HUES64 (cell line): Measurements from ENCODE around the gene S100A9.

Experiments used
- H3K27ac ChIP-seq: 2 replicates; pipeline ENCODE4 v1.7.0; 2013; ENCODE audit warnings: low read depth, low read length, inconsistent platforms
- H3K27me3 ChIP-seq: 2 replicates; pipeline ENCODE4 v1.6.1; 2013; ENCODE audit warnings: mild to moderate bottlenecking, low read length; ENCODE audit not compliant: insufficient read depth
- H3K36me3 ChIP-seq: 2 replicates; pipeline ENCODE4 v1.6.1; 2013; ENCODE audit warnings: mild to moderate bottlenecking, low read length; ENCODE audit not compliant: insufficient read depth
- H3K4me1 ChIP-seq: 2 replicates; pipeline ENCODE4 v1.6.1; 2013; ENCODE audit warnings: mild to moderate bottlenecking, low read length, moderate library complexity; ENCODE audit not compliant: insufficient read depth
- H3K4me3 ChIP-seq: 2 replicates; pipeline ENCODE4 v1.5.1; 2013; ENCODE audit warnings: mild to moderate bottlenecking, low read length, moderate library complexity
- H3K9ac ChIP-seq: 2 replicates; pipeline ENCODE4 v1.6.1; 2013; ENCODE audit warnings: mild to moderate bottlenecking, low read depth, low read length
- H3K9me3 ChIP-seq: 2 replicates; pipeline ENCODE4 v1.6.1; 2013; ENCODE audit warnings: low read depth, low read length; ENCODE audit not compliant: insufficient read depth
- WGBS: fragments of 150-250, 120-280 bp; methylation state at CpG from one replicate; pipeline ENCODE4 v1.1.7; 2013; ENCODE audit warnings: missing lambda C conversion rate; 5-methylcytosine and 5-hydroxymethylcytosine counted together

S100A9 gene

GRCh38 chr1:153363641-153364040 lies 6.0 kb downstream of the S100A9 start:
- no peak overlapping the region for H3K27ac ChIP-seq
- H3K4me1 ChIP-seq, result no peaks in the 10 kb centered on the region
- H3K36me3 ChIP-seq, result no peaks in the 10 kb centered on the region
- no peaks in the 10 kb centered on the region; the same call in 1 of the 2 replicates for H3K27me3 ChIP-seq
- H3K4me3 ChIP-seq, result no peak overlapping the region
- H3K9me3 ChIP-seq, result no peaks in the 10 kb centered on the region
- H3K9ac ChIP-seq, result no peak overlapping the region
- WGBS, result 86% methylated on average over 3 of the region's 3 CpGs

- Histone ChIP-seq H3K36me3 (no peaks in the 10 kb centered on the region), H3K27me3 (no peaks in the 10 kb centered on the region; the same call in 1 of the 2 replicates), H3K9ac (no peak overlapping the region), H3K27ac (no peak overlapping the region), H3K4me1 (no peaks in the 10 kb centered on the region), H3K9me3 (no peaks in the 10 kb centered on the region), H3K4me3 (no peak overlapping the region)
These were observed 6.5 kb downstream of the S100A9 start for GRCh38 chr1:153364156-153364555.

GRCh38 chr1:153364766-153365666 lies 7.4 kb downstream of the S100A9 start:
- H3K9ac ChIP-seq, result no peak overlapping the region
- H3K27me3 ChIP-seq, result no peaks in the 10 kb centered on the region; the same call in 1 of the 2 replicates
- H3K4me1 ChIP-seq, result no peaks in the 10 kb centered on the region
- H3K4me3 ChIP-seq, result no peak overlapping the region
- H3K9me3 ChIP-seq, result no peaks in the 10 kb centered on the region
- 91% methylated on average over 11 of the region's 12 CpGs for WGBS
- H3K27ac ChIP-seq, result no peak overlapping the region
- no peaks in the 10 kb centered on the region for H3K36me3 ChIP-seq

GRCh38 chr1:153365696-153366095 lies 8.0 kb downstream of the S100A9 start:
- no peak overlapping the region for H3K4me3 ChIP-seq
- no peaks in the 10 kb centered on the region for H3K4me1 ChIP-seq
- no peaks in the 10 kb centered on the region; the same call in 1 of the 2 replicates for H3K27me3 ChIP-seq
- no peaks in the 10 kb centered on the region for H3K9me3 ChIP-seq
- H3K27ac ChIP-seq, result no peak overlapping the region
- 85% methylated on average over 8 of the region's 8 CpGs for WGBS
- no peaks in the 10 kb centered on the region for H3K36me3 ChIP-seq
- H3K9ac ChIP-seq, result no peak overlapping the region

- Histone ChIP-seq H3K36me3 (no peaks in the 10 kb centered on the region), H3K4me1 (no peaks in the 10 kb centered on the region), H3K9me3 (no peaks in the 10 kb centered on the region), H3K9ac (no peak overlapping the region), H3K27me3 (no peaks in the 10 kb centered on the region; the same call in 1 of the 2 replicates), H3K27ac (no peak overlapping the region), H3K4me3 (no peak overlapping the region)
- WGBS, result 89% methylated on average over 6 of the region's 6 CpGs
These were observed 8.6 kb downstream of the S100A9 start for GRCh38 chr1:153366261-153366660.

- Histone ChIP-seq H3K9ac (no peak overlapping the region), H3K27ac (no peak overlapping the region), H3K36me3 (no peaks in the 10 kb centered on the region), H3K4me3 (no peak overlapping the region), H3K27me3 (no peaks in the 10 kb centered on the region; the same call in 1 of the 2 replicates), H3K9me3 (no peaks in the 10 kb centered on the region), H3K4me1 (no peaks in the 10 kb centered on the region)
- WGBS, result 80% methylated on average over 2 of the region's 2 CpGs
These were observed 9.4 kb downstream of the S100A9 start for GRCh38 chr1:153367090-153367489.

GRCh38 chr1:153368495-153368894 lies 10.8 kb downstream of the S100A9 start:
- Histone ChIP-seq H3K4me3 (no peak overlapping the region), H3K9ac (no peak overlapping the region), H3K4me1 (no peaks in the 10 kb centered on the region), H3K36me3 (no peaks in the 10 kb centered on the region), H3K9me3 (no peaks in the 10 kb centered on the region), H3K27ac (no peak overlapping the region), H3K27me3 (no peaks in the 10 kb centered on the region; the same call in 1 of the 2 replicates)
- 86% methylated on average over 1 of the region's 2 CpGs for WGBS

- H3K36me3 ChIP-seq, result no peaks in the 10 kb centered on the region
- WGBS, result 85% methylated on average over 3 of the region's 3 CpGs
- no peaks in the 10 kb centered on the region; the same call in 1 of the 2 replicates for H3K27me3 ChIP-seq
- no peaks in the 10 kb centered on the region for H3K9me3 ChIP-seq
- no peak overlapping the region for H3K9ac ChIP-seq
- H3K4me3 ChIP-seq, result no peak overlapping the region
- H3K4me1 ChIP-seq, result no peaks in the 10 kb centered on the region
- no peak overlapping the region for H3K27ac ChIP-seq
These were observed 12.5 kb downstream of the S100A9 start for GRCh38 chr1:153370146-153370545.

- no peaks in the 10 kb centered on the region for H3K4me1 ChIP-seq
- H3K27me3 ChIP-seq, result no peaks in the 10 kb centered on the region; the same call in 1 of the 2 replicates
- no peak overlapping the region for H3K4me3 ChIP-seq
- 100% methylated on average over 1 of the region's 1 CpG for WGBS
- no peak overlapping the region for H3K9ac ChIP-seq
- H3K27ac ChIP-seq, result no peak overlapping the region
- H3K9me3 ChIP-seq, result no peaks in the 10 kb centered on the region
- no peaks in the 10 kb centered on the region for H3K36me3 ChIP-seq
These were observed 13.6 kb downstream of the S100A9 start for GRCh38 chr1:153371231-153371630.

- H3K4me1 ChIP-seq, result no peaks in the 10 kb centered on the region
- 88% methylated on average over 2 of the region's 2 CpGs for WGBS
- H3K9me3 ChIP-seq, result 0 out of 2 replicates have a peak, but pooled peaks cover 3% of the 10 kb centered on the region
- H3K4me3 ChIP-seq, result no peak overlapping the region
- H3K9ac ChIP-seq, result no peak overlapping the region
- no peaks in the 10 kb centered on the region for H3K36me3 ChIP-seq
- H3K27me3 ChIP-seq, result no peaks in the 10 kb centered on the region; the same call in 1 of the 2 replicates
- H3K27ac ChIP-seq, result no peak overlapping the region
These were observed 14.9 kb downstream of the S100A9 start for GRCh38 chr1:153372571-153372970.

- H3K9me3 ChIP-seq, result 0 out of 2 replicates have a peak, but pooled peaks cover 3% of the 10 kb centered on the region
- no peak overlapping the region for H3K9ac ChIP-seq
- no peaks in the 10 kb centered on the region for H3K36me3 ChIP-seq
- H3K4me1 ChIP-seq, result no peaks in the 10 kb centered on the region
- no peak overlapping the region for H3K4me3 ChIP-seq
- H3K27ac ChIP-seq, result no peak overlapping the region
- H3K27me3 ChIP-seq, result no peaks in the 10 kb centered on the region
- 77% methylated on average over 1 of the region's 2 CpGs for WGBS
These were observed 16.4 kb downstream of the S100A9 start for GRCh38 chr1:153374071-153374470.
